Measurements from ENCODE around the gene DNAH6. TPM values are rescaled to one million over a fixed set of nuclear protein-coding genes. Genes with fewer than 3 reads are reported as not detected.
"Not testable (repeated sequence)": the region's sequence is repeated elsewhere in the genome, so short reads cannot be mapped to it uniquely, and the experiment has no call there.

Gene DNAH6
- total RNA-seq, 2 experiments from 2014 or later, result 0.68 to 0.89 TPM

GRCh38 chr2:84865181-84865783 is 349.0 kb downstream of the DNAH6 start:
- Mint-ChIP-seq H3K36me3 (ENCODE audit: low read depth) (peaks cover 67% of the 10 kb centered on the region), H3K4me3 (no peak overlapping the region), H3K27ac (peak overlapping the region; percentile 75), H3K9me3 (ENCODE audit: insufficient read depth) (no peaks in the 10 kb centered on the region), H3K27me3 (ENCODE audit: low read depth) (no peaks in the 10 kb centered on the region), H3K4me1 (ENCODE audit: low read depth) (peaks cover 82% of the 10 kb centered on the region)
- DNase-seq (peak; percentile 27), ATAC-seq (peak; percentile 61)
- POLR2A ChIA-PET, result interaction anchor here (1.4 kb wide), 1 partner anchor 24 kb away, joined by 4 read pairs; no protein-coding TSS in a partner anchor
- CTCF ChIA-PET, result interaction anchor here (0.5 to 2.7 kb wide), 24 partner anchors 10 to 374 kb away, joined by 3 to 18 read pairs (median 4); partner anchors contain the start of gene TRABD2A

GRCh38 chr2:84866122-84866521 is 349.8 kb downstream of the DNAH6 start:
- ChIA-PET CTCF (interaction anchor here (1.0 to 2.7 kb wide), 5 partner anchors 11 to 368 kb away, joined by 4 to 18 read pairs (median 12); no protein-coding TSS in a partner anchor), POLR2A (interaction anchor here (1.4 kb wide), 1 partner anchor 25 kb away, joined by 4 read pairs; no protein-coding TSS in a partner anchor)
- no peak for DNase-seq
- no peak overlapping the region for H3K4me3 Mint-ChIP-seq
- no peak overlapping the region for H3K27ac Mint-ChIP-seq
- peaks cover 83% of the 10 kb centered on the region for H3K4me1 Mint-ChIP-seq (ENCODE audit: low read depth)
- H3K36me3 Mint-ChIP-seq (ENCODE audit: low read depth), result peaks cover 69% of the 10 kb centered on the region
- no peak for ATAC-seq
- H3K9me3 Mint-ChIP-seq (ENCODE audit: insufficient read depth), result no peaks in the 10 kb centered on the region
- H3K27me3 Mint-ChIP-seq (ENCODE audit: low read depth), result no peaks in the 10 kb centered on the region

DNA sequence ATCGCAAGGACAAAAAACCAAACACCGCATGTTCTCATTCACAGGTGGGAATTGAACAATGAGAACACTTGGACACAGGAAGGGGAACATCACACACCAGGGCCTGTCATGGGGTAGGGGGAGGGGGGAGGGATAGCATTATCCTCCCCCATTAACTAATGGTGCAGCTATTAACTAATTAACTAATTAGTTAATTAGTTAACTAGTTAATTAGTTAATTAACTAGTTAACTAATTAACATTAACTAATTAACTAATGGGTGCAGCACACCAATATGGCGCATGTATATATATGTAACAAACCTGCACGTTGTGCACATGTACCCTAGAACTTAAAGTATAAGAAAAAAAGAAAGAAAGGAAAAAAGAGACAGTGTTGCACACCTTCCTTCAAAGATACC is 352.0 kb downstream of the DNAH6 start:
- H3K4me3 Mint-ChIP-seq; ATAC-seq; POLR2A ChIA-PET; H3K27me3 Mint-ChIP-seq (ENCODE audit: low read depth); H3K27ac Mint-ChIP-seq; H3K9me3 Mint-ChIP-seq (ENCODE audit: insufficient read depth): not testable (repeated sequence)
- H3K36me3 Mint-ChIP-seq (ENCODE audit: low read depth), result peaks cover 59% of the 10 kb centered on the region
- CTCF ChIA-PET, result interaction anchor here (0.6 to 24.0 kb wide), 6 partner anchors 10 to 54 kb away, joined by 3 to 397 read pairs (median 6); partner anchors contain the start of gene TRABD2A
- H3K4me1 Mint-ChIP-seq (ENCODE audit: low read depth), result peaks cover 78% of the 10 kb centered on the region
- peak; percentile 7 for DNase-seq

Other genes starting within 250 kb of the DNAH6 start
- gene SUCLG1, start 57.2 kb upstream of the DNAH6 start, total RNA-seq, result 10 to 100 TPM; 76.4 to 81.8 TPM